GM21360 (cell line): Measurements from ENCODE around the gene SLC37A1.

Experiments used
- ATAC-seq: cut with Tn5 transposase; IDR thresholded peaks from one replicate; pipeline ENCODE4 v1.9.1; 2021; ENCODE audit warnings: mild to moderate bottlenecking, moderate library complexity; ENCODE audit not compliant: unreplicated experiment

SLC37A1 gene

GRCh38 chr21:42478504-42478903 lies 35.1 kb upstream of the SLC37A1 start:
- ATAC-seq, result no peak

GRCh38 chr21:42479582-42479981 lies 34.1 kb upstream of the SLC37A1 start:
- no peak for ATAC-seq

GRCh38 chr21:42480736-42481135 lies 32.9 kb upstream of the SLC37A1 start:
- no peak for ATAC-seq

- ATAC-seq, result no peak
These were observed 32.5 kb upstream of the SLC37A1 start for GRCh38 chr21:42481169-42481568.

GRCh38 chr21:42484966-42485365 lies 28.7 kb upstream of the SLC37A1 start:
- no peak for ATAC-seq

GRCh38 chr21:42486072-42486471 lies 27.6 kb upstream of the SLC37A1 start:
- ATAC-seq, result no peak

- ATAC-seq, result no peak
These were observed 27.1 kb upstream of the SLC37A1 start for GRCh38 chr21:42486531-42486930.

- ATAC-seq, result no peak
These were observed 24.6 kb upstream of the SLC37A1 start for GRCh38 chr21:42489006-42489563.

GRCh38 chr21:42489991-42490390 lies 23.7 kb upstream of the SLC37A1 start:
- ATAC-seq, result no peak

- ATAC-seq, result no peak
These were observed 22.9 kb upstream of the SLC37A1 start for GRCh38 chr21:42490720-42491119.

GRCh38 chr21:42491328-42491727 lies 22.3 kb upstream of the SLC37A1 start:
- ATAC-seq, result no peak

GRCh38 chr21:42492201-42492600 lies 21.5 kb upstream of the SLC37A1 start:
- no peak for ATAC-seq

GRCh38 chr21:42493109-42494060 lies 20.3 kb upstream of the SLC37A1 start:
- no peak for ATAC-seq

GRCh38 chr21:42495027-42495426 lies 18.6 kb upstream of the SLC37A1 start:
- ATAC-seq, result no peak

- ATAC-seq, result no peak
These were observed 17.9 kb upstream of the SLC37A1 start for GRCh38 chr21:42495765-42496119.

- ATAC-seq, result peak; percentile 98
These were observed 17.4 kb upstream of the SLC37A1 start, which contains the start of gene RSPH1 for GRCh38 chr21:42496120-42496838. RSPH1 (minus strand) TSS chr21:42496224; CDS start chr21:42496186, 38 bp downstream.

- no peak for ATAC-seq
These were observed 16.8 kb upstream of the SLC37A1 start for GRCh38 chr21:42496839-42497202.

GRCh38 chr21:42498012-42498411 lies 15.6 kb upstream of the SLC37A1 start:
- ATAC-seq, result no peak

GRCh38 chr21:42499444-42500112 lies 14.1 kb upstream of the SLC37A1 start:
- no peak for ATAC-seq

- ATAC-seq, result no peak
These were observed 13.4 kb upstream of the SLC37A1 start for GRCh38 chr21:42500225-42500624.

GRCh38 chr21:42500736-42501135 lies 12.9 kb upstream of the SLC37A1 start:
- ATAC-seq, result no peak
